ENCODE measurements around the gene CRCP.

CRCP gene

GRCh38 chr7:66189695-66190503 is 75.3 kb downstream of the CRCP start:
- no peak for DNase-seq (ENCODE audit: low spot score)

GRCh38 chr7:66190504-66190857 is 75.8 kb downstream of the CRCP start:
- no peak for DNase-seq (ENCODE audit: low spot score)

- DNase-seq (ENCODE audit: low spot score), result no peak
These were observed 78.6 kb downstream of the CRCP start for GRCh38 chr7:66193146-66193725.

GRCh38 chr7:66198469-66198868 is 83.8 kb downstream of the CRCP start:
- no peak for DNase-seq (ENCODE audit: low spot score)

GRCh38 chr7:66198956-66199355 is 84.3 kb downstream of the CRCP start:
- DNase-seq (ENCODE audit: low spot score), result no peak

GRCh38 chr7:66202441-66202840 is 87.8 kb downstream of the CRCP start:
- no peak for DNase-seq (ENCODE audit: low spot score)

Data from globus pallidus (tissue), 1 donor.